K562 (cell line): Measurements from ENCODE around the gene AGAP3. TPM values are rescaled to one million over a fixed set of nuclear protein-coding genes. Genes with fewer than 3 reads are reported as not detected.

Source experiments
- ATAC-seq: fragments of 200-7000 bp; cut with Tn5 transposase; 3 replicates; pipeline ENCODE4 v1.9.1; 2020; ENCODE audit warnings: moderate library complexity
- BruUV-seq: library from RNA; stranded (reverse); fragments of 400-500 nt; replicated peaks from 2 replicates; lab custom pipeline; 2021; lab: Mats Ljungman, UMichigan
- CTCF ChIA-PET: fragments of 300-600 bp; formaldehyde crosslinking; extraction: SDS; loops from one replicate; lab custom pipeline; 2021; ENCODE audit warnings: low intra/inter-chr PET ratio; lab: Yijun Ruan, JAX
- POLR2A ChIA-PET: fragments of 300-600, 350-650 bp; sonication (Branson Sonifier 250); formaldehyde crosslinking; extraction: SDS; loops from one replicate; lab custom pipeline; 2021; ENCODE audit warnings: antibody characterized with exemption, inconsistent platforms; lab: Yijun Ruan, JAX
- DNase-seq, 4 experiments: peaks; one replicate each; pipeline versions ENCODE4 v3.0.0 to v3.0.0-alpha.2; 2011 to 2018; ENCODE audit warnings: low spot score in 3 of 4, mixed read lengths in 3 of 4; ENCODE audit errors: extremely low read depth in 1 of 4
- FAIRE-seq: peaks from 2 replicates; lab custom pipeline; 2011; peaks lifted over from hg19 to GRCh38; lab: Jason Lieb, UNC
- H2AFZ ChIP-seq: 2 replicates; pipeline ENCODE4 v1.6.0; 2011; ENCODE audit warnings: low read depth, low read length, control low read depth, inconsistent platforms
- H3K27ac ChIP-seq: fragments of 200-600 bp; 3 replicates; pipeline ENCODE4 v1.8.0; 2011; ENCODE audit warnings: low read depth, mild to moderate bottlenecking, control low read depth, inconsistent platforms, low read length, moderate library complexity, mixed read lengths; ENCODE audit errors: extremely low read depth
- H3K27me3 ChIP-seq, 2 experiments: fragments of 300-600 bp in 1 of 2; 2 replicates in 1 of 2; 3 replicates in 1 of 2; pipeline versions ENCODE4 v1.6.0 to v1.8.0; 2011; ENCODE audit warnings: inconsistent platforms in 2 of 2, low read length in 2 of 2, mild to moderate bottlenecking in 1 of 2, mixed read lengths in 1 of 2, moderate library complexity in 1 of 2; ENCODE audit not compliant: control insufficient read depth in 2 of 2, insufficient read depth in 2 of 2
- H3K36me3 ChIP-seq: fragments of 300-600 bp; 3 replicates; pipeline ENCODE4 v1.8.0; 2011; ENCODE audit warnings: mild to moderate bottlenecking, low read length, inconsistent platforms; ENCODE audit not compliant: control insufficient read depth, insufficient read depth
- H3K4me1 ChIP-seq, 2 experiments: fragments of 200-600 bp in 1 of 2; replicated peaks in 1 of 2; 2 replicates in 1 of 2; 3 replicates in 1 of 2; pipeline versions ENCODE4 v1.5.1 to v1.8.0; 2011; ENCODE audit warnings: inconsistent platforms in 2 of 2, low read length in 2 of 2, mild to moderate bottlenecking in 1 of 2, mixed read lengths in 1 of 2, moderate library complexity in 1 of 2; ENCODE audit not compliant: control insufficient read depth in 2 of 2, insufficient read depth in 2 of 2
- H3K4me2 ChIP-seq: 2 replicates; pipeline ENCODE4 v1.6.1; 2011; ENCODE audit warnings: low read length, control low read depth, inconsistent platforms, mixed read lengths; ENCODE audit not compliant: insufficient read depth
- H3K4me3 ChIP-seq: fragments of 200-600 bp; sonication (generic), shearing (Covaris generic); 2 replicates; pipeline ENCODE4 v1.5.1; 2016; ENCODE audit warnings: control low read depth, inconsistent platforms
- H3K79me2 ChIP-seq: fragments of 200-600 bp; 3 replicates; pipeline ENCODE4 v1.8.0; 2011; ENCODE audit warnings: low read length, inconsistent platforms; ENCODE audit not compliant: control insufficient read depth, insufficient read depth
- H3K9ac ChIP-seq, 2 experiments: 2 replicates each; pipeline versions ENCODE4 v1.6.0 to v1.6.1; 2011; ENCODE audit warnings: low read depth in 2 of 2, low read length in 2 of 2, control low read depth in 1 of 2, inconsistent platforms in 1 of 2, mild to moderate bottlenecking in 1 of 2, mixed read lengths in 1 of 2; ENCODE audit not compliant: insufficient read depth in 1 of 2
- H3K9me1 ChIP-seq: one replicate; pipeline ENCODE4 v1.6.0; 2011; ENCODE audit warnings: inconsistent platforms, mild to moderate bottlenecking, low read length, moderate library complexity; ENCODE audit not compliant: control insufficient read depth, insufficient read depth
- H3K9me3 ChIP-seq: replicated peaks from 2 replicates; pipeline ENCODE4 v1.5.1; 2011; ENCODE audit warnings: low read depth, low read length, inconsistent platforms; ENCODE audit not compliant: control insufficient read depth, insufficient read depth
- H4K20me1 ChIP-seq: replicated peaks from 2 replicates; pipeline ENCODE4 v1.6.1; 2011; ENCODE audit warnings: low read length, inconsistent platforms, mixed read lengths; ENCODE audit not compliant: control insufficient read depth, insufficient read depth
- CBX3 ChIP-seq, 2 experiments: IDR thresholded peaks; 1 replicate in 1 of 2; 2 replicates in 1 of 2; pipeline ENCODE4 v1.6.1; 2012; ENCODE audit warnings: inconsistent platforms in 2 of 2, low read length in 2 of 2, borderline replicate concordance in 1 of 2, control low read depth in 1 of 2
- EGR1 ChIP-seq: fragments of 450-650 bp; conservative IDR thresholded peaks from 2 replicates; pipeline ENCODE4 v1.6.1; 2017; ENCODE audit warnings: mild to moderate bottlenecking
- KDM5B ChIP-seq: fragments of 200-600 bp; sonication (generic); IDR thresholded peaks from 2 replicates; pipeline ENCODE4 v1.6.1; 2012; ENCODE audit warnings: low read depth, mild to moderate bottlenecking, moderate library complexity, low read length, control low read depth, inconsistent platforms; ENCODE audit not compliant: insufficient replicate concordance
- MAFF ChIP-seq: IDR thresholded peaks from 2 replicates; pipeline ENCODE4 v1.6.1; 2012; ENCODE audit warnings: low read length, improper control_type of control experiment
- NR1H2 ChIP-seq: sonication (generic); formaldehyde crosslinking; IDR thresholded peaks from 2 replicates; pipeline ENCODE4 v1.4.0; 2020; ENCODE audit warnings: mild to moderate bottlenecking, missing genetic modification reagents
- SIN3B ChIP-seq: fragments of 450-650 bp; IDR thresholded peaks from 2 replicates; pipeline ENCODE4 v1.6.1; 2017; ENCODE audit warnings: low read depth, mild to moderate bottlenecking, moderate library complexity
- SPI1 ChIP-seq: IDR thresholded peaks from 2 replicates; pipeline ENCODE4 v1.6.1; 2011; ENCODE audit warnings: low read depth, low read length, control low read depth, borderline replicate concordance
- STAT5B ChIP-seq: fragments of 250-450 bp; sonication (Bioruptor Pico); IDR thresholded peaks from 2 replicates; pipeline ENCODE4 v1.8.0; 2021; ENCODE audit warnings: mild to moderate bottlenecking, inconsistent platforms
- ZNF12 ChIP-seq: sonication (generic); formaldehyde crosslinking; IDR thresholded peaks from 2 replicates; pipeline ENCODE4 v1.4.0; 2020; ENCODE audit warnings: mild to moderate bottlenecking, missing genetic modification reagents
- WGBS: fragments of 100-300 bp; shearing (Covaris generic); methylation state at CpG from one replicate; pipeline ENCODE4 v1.1.6; 2016; ENCODE audit warnings: low coverage, mixed read lengths; ENCODE audit not compliant: insufficient coverage; ENCODE audit errors: missing lambda C conversion rate; 5-methylcytosine and 5-hydroxymethylcytosine counted together
- in situ Hi-C: fragments of 300-500 bp; cut with MboI; formaldehyde crosslinking; loops from 4 replicates; pipeline ENCODE4 v1.15.0; 2018; ENCODE audit warnings: inconsistent platforms, mixed read lengths
- intact Hi-C: fragments of 100-400 bp; cut with micrococcal nuclease; formaldehyde crosslinking; loops from 2 replicates; pipeline ENCODE4 v1.14.2; 2022
- polyA plus RNA-seq, 8 experiments: library from polyadenylated mRNA; depleted of rRNA in 4 of 8; stranded (reverse) in 5 of 8; unstranded in 3 of 8; fragments of >200 nt; fragmentation: Nextera tagmentation in 2 of 8; fragmentation: Illumina TruSeq in 1 of 8; extraction: Ambion mirVana in 2 of 8; extraction: Trizol in 1 of 8; gene quantifications; 2 replicates each; pipeline versions ENCODE4 v1.2.1 to v1.2.3, GENCODE V29; 2011 to 2014; ENCODE audit warnings: inconsistent platforms in 1 of 8, missing spikeins in 1 of 8
- total RNA-seq, 7 experiments: library from RNA; depleted of rRNA in 6 of 7; stranded (reverse); fragments of >200 nt in 6 of 7; fragmentation: Illumina TruSeq in 2 of 7; extraction: Trizol in 2 of 7; gene quantifications; 2 replicates each; pipeline versions ENCODE4 v1.2.1 to v1.2.3, GENCODE V29; 2011 to 2021; ENCODE audit warnings: low replicate concordance in 1 of 7
- TF ChIP-seq, protein P1 (sequence below): sonication (generic); formaldehyde crosslinking; IDR thresholded peaks from 2 replicates; pipeline ENCODE4 v1.4.0; 2020; ENCODE audit warnings: mild to moderate bottlenecking, missing genetic modification reagents
- TF ChIP-seq, protein P2 (sequence below): fragments of 250-450 bp; sonication (Bioruptor Pico); IDR thresholded peaks from 2 replicates; pipeline ENCODE4 v1.5.0; 2021; ENCODE audit warnings: mild to moderate bottlenecking, borderline replicate concordance
- TF ChIP-seq, protein P3 (sequence below): fragments of 450-650 bp; formaldehyde crosslinking; IDR thresholded peaks from 2 replicates; pipeline ENCODE4 v1.4.0; 2020; ENCODE audit warnings: mild to moderate bottlenecking

The AGAP3 gene
- total and polyA plus RNA-seq, 9 of the 15 experiments (the other 6 are each of a cell fraction or from before 2014, with no cell fraction given): 3.4 to 208 (median 62.2) TPM

DNA sequence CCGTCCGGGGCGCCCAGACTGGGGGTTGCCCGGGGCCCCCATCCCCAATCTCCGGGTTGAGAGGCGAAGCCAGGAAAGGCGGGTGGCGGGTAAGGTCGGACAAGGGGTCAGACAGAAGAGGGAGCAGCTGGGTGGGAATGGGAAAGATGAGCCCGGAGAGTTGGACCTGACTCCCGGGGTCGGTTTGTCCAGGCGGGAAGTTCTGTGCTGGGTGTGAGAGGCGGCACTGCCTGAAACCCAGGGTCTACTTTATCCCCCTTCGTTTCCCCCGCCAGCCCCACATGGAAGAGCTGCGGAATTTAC is 26.2 kb upstream of the AGAP3 start (continued):
- peak; percentile 15 for TF ChIP-seq KDM5B
- TF ChIP-seq CBX3 (IDR thresholded peaks at IDR 0.05; ENCODE audit: borderline replicate concordance in 1 of 2, low read length in 2 of 2): no peak
- TF ChIP-seq SIN3B: no peak
- TF ChIP-seq, all 486 proteins: peak for 18

DNA sequence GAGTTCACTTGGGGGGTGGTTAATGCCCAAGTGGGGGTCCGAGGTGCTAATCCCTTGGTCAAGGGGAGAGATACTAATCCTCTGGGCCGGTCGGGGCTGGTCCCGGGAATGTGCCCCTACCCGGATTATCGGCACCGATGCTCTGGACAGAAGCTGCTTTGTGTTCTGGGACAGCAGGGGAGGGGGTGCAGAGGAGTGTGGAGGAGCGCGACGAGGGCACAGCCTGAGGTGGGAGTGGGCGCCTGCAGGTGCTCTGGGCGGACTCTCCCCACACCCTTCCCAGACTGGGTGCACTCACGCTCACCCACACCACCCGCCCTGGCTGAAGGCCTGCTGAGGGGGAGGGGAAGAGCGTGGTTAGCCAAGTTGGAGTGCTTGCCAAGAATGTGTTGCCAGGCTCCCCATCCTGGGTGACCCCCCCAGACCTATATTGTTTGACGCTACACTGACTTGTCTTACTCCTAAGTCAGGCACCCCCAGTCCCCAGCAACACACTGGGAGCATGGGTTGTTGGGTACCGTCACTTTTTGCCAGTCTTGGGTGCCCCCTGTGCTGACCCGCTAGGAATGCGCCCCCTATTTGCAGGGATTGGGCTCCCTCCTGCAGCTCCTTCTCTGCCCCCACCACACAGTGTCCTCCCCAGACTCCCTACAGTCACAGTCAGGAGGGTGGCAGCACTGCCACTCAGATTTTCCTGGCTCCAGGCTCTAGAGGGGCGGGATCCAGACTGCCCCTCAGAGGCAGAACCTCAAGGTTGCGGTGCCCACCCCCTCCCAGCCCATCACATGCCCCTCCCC is 25.7 kb upstream of the AGAP3 start:
- ChIA-PET CTCF (interaction anchor here (0.6 to 1.7 kb wide), 6 partner anchors 32 to 681 kb away, joined by 3 to 8 read pairs (median 5); partner anchors contain the start of gene ABCB8), POLR2A (interaction anchor here (0.6 to 2.4 kb wide), 8 partner anchors 13 to 572 kb away, joined by 3 to 9 read pairs (median 3); partner anchors contain the start of genes ABCF2 and FASTK)
- Histone ChIP-seq H3K4me2 (peak overlapping the region; percentile 94), H2AFZ (no peak overlapping the region), H3K9ac (peak overlapping the region; percentile 85 to 91), H3K4me1 (peaks cover 57 to 85% of the 10 kb centered on the region in 2 experiments), H3K79me2 (peaks cover 66% of the 10 kb centered on the region), H3K27me3 (no peaks in the 10 kb centered on the region), H3K27ac (peak overlapping the region; percentile 90), H3K36me3 (peaks cover 33% of the 10 kb centered on the region), H3K4me3 (peak overlapping the region; percentile 84), H3K9me3 (no peaks in the 10 kb centered on the region), H4K20me1 (peaks cover 10% of the 10 kb centered on the region), H3K9me1 (no peaks in the 10 kb centered on the region)
- TSS peak; percentile 62 for BruUV-seq
- intact Hi-C loops: loop anchor here (1.0 to 2.0 kb wide), 2 partner anchors 20 to 48 kb away; partner anchors contain the start of gene FASTK
- ATAC-seq (no peak), DNase-seq (peak in 2 of 4 experiments; percentile 40 to 66), FAIRE-seq (no peak)
- 6% methylated on average over 20 of the region's 21 CpGs for WGBS
- in situ Hi-C loops: no loop called here
- TF ChIP-seq SPI1: 0 out of 2 replicates have a peak, but pooled peaks have one; percentile 16
- no peak for TF ChIP-seq STAT5B (CRISPR knock-in tag)
- TF ChIP-seq, protein P1, sequence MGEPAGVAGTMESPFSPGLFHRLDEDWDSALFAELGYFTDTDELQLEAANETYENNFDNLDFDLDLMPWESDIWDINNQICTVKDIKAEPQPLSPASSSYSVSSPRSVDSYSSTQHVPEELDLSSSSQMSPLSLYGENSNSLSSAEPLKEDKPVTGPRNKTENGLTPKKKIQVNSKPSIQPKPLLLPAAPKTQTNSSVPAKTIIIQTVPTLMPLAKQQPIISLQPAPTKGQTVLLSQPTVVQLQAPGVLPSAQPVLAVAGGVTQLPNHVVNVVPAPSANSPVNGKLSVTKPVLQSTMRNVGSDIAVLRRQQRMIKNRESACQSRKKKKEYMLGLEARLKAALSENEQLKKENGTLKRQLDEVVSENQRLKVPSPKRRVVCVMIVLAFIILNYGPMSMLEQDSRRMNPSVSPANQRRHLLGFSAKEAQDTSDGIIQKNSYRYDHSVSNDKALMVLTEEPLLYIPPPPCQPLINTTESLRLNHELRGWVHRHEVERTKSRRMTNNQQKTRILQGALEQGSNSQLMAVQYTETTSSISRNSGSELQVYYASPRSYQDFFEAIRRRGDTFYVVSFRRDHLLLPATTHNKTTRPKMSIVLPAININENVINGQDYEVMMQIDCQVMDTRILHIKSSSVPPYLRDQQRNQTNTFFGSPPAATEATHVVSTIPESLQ: peak; percentile 74; the same call in 1 of the 2 replicates
- TF ChIP-seq NR1H2 (CRISPR knock-in tag): peak; percentile 35; the same call in 1 of the 2 replicates
- TF ChIP-seq EGR1: peak; percentile 27; the same call in 1 of the 2 replicates
- TF ChIP-seq, protein P2, sequence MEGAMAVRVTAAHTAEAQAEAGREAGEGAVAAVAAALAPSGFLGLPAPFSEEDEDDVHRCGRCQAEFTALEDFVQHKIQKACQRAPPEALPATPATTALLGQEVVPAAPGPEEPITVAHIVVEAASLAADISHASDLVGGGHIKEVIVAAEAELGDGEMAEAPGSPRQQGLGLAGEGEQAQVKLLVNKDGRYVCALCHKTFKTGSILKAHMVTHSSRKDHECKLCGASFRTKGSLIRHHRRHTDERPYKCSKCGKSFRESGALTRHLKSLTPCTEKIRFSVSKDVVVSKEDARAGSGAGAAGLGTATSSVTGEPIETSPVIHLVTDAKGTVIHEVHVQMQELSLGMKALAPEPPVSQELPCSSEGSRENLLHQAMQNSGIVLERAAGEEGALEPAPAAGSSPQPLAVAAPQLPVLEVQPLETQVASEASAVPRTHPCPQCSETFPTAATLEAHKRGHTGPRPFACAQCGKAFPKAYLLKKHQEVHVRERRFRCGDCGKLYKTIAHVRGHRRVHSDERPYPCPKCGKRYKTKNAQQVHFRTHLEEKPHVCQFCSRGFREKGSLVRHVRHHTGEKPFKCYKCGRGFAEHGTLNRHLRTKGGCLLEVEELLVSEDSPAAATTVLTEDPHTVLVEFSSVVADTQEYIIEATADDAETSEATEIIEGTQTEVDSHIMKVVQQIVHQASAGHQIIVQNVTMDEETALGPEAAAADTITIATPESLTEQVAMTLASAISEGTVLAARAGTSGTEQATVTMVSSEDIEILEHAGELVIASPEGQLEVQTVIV (CRISPR knock-in tag): no peak
- TF ChIP-seq MAFF: no peak
- TF ChIP-seq ZNF12 (CRISPR knock-in tag): peak; percentile 17; the same call in 1 of the 2 replicates
- TF ChIP-seq, protein P3, sequence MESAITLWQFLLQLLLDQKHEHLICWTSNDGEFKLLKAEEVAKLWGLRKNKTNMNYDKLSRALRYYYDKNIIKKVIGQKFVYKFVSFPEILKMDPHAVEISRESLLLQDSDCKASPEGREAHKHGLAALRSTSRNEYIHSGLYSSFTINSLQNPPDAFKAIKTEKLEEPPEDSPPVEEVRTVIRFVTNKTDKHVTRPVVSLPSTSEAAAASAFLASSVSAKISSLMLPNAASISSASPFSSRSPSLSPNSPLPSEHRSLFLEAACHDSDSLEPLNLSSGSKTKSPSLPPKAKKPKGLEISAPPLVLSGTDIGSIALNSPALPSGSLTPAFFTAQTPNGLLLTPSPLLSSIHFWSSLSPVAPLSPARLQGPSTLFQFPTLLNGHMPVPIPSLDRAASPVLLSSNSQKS (CRISPR knock-in tag): no peak
